Measurements from ENCODE around the gene BID.

Gene BID

GRCh38 chr22:17802822-17803221 is 28.6 kb upstream of the BID start:
- DNase-seq (ENCODE audit: low read depth), result no peak

- DNase-seq (ENCODE audit: low read depth), result no peak
Observed at GRCh38 chr22:17802411-17802810, 28.1 kb upstream of the BID start.

- DNase-seq (ENCODE audit: low read depth), result no peak
Observed at GRCh38 chr22:17797721-17798559, 23.7 kb upstream of the BID start.

- DNase-seq (ENCODE audit: low read depth), result no peak
Observed at GRCh38 chr22:17796695-17797094, 22.4 kb upstream of the BID start.

- DNase-seq (ENCODE audit: low read depth), result no peak
Observed at GRCh38 chr22:17795661-17796548, 21.6 kb upstream of the BID start.

- DNase-seq (ENCODE audit: low read depth), result no peak
Observed at GRCh38 chr22:17794726-17795542, 20.7 kb upstream of the BID start.

GRCh38 chr22:17792854-17793434 is 18.7 kb upstream of the BID start:
- DNase-seq (ENCODE audit: low read depth), result no peak

- DNase-seq (ENCODE audit: low read depth), result no peak
Observed at GRCh38 chr22:17792299-17792698, 18.0 kb upstream of the BID start.

- no peak for DNase-seq (ENCODE audit: low read depth)
Observed at GRCh38 chr22:17791196-17791595, 16.9 kb upstream of the BID start.

- no peak for DNase-seq (ENCODE audit: low read depth)
Observed at GRCh38 chr22:17789379-17790200, 15.3 kb upstream of the BID start.

- DNase-seq (ENCODE audit: low read depth), result no peak
Observed at GRCh38 chr22:17788528-17789378, 14.5 kb upstream of the BID start.

- no peak for DNase-seq (ENCODE audit: low read depth)
Observed at GRCh38 chr22:17787716-17788330, 13.6 kb upstream of the BID start.

GRCh38 chr22:17787241-17787640 is 13.0 kb upstream of the BID start:
- no peak for DNase-seq (ENCODE audit: low read depth)

GRCh38 chr22:17786435-17787161 is 12.3 kb upstream of the BID start:
- no peak for DNase-seq (ENCODE audit: low read depth)

- peak; percentile 42 for DNase-seq (ENCODE audit: low read depth)
Observed at GRCh38 chr22:17785185-17786184, 11.2 kb upstream of the BID start.

- no peak for DNase-seq (ENCODE audit: low read depth)
Observed at GRCh38 chr22:17784776-17785175, 10.5 kb upstream of the BID start.

GRCh38 chr22:17783773-17784480 is 9.7 kb upstream of the BID start:
- DNase-seq (ENCODE audit: low read depth), result no peak
